GM15510 (cell line): Measurements from ENCODE around the gene MPP7.

Experiments
- POLR2A ChIP-seq: IDR thresholded peaks from 3 replicates; pipeline ENCODE4 v1.6.1; 2011; ENCODE audit warnings: borderline replicate concordance; ENCODE audit not compliant: insufficient read length; ENCODE audit errors: extremely low read depth

The MPP7 gene

DNA sequence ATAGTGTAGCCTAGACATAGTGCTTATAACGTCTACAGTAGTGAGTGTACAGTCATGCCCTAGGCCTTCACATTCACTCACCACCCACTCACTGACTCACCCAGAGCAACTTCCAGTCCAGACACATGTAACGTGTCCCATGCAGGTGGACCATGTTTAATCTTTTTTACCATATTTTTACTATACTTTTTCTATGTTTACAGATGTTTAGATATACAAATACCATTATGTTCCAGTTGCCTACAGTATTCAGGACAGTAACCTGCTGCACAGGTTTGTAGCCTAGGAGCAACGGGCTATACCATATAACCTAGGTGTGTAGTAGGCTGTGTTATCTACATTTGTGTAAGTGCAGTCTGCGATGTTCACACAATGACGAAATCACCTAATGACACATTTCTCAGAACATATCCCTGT is 11.0 kb downstream of the MPP7 start:
- TF ChIP-seq POLR2A = no peak

DNA sequence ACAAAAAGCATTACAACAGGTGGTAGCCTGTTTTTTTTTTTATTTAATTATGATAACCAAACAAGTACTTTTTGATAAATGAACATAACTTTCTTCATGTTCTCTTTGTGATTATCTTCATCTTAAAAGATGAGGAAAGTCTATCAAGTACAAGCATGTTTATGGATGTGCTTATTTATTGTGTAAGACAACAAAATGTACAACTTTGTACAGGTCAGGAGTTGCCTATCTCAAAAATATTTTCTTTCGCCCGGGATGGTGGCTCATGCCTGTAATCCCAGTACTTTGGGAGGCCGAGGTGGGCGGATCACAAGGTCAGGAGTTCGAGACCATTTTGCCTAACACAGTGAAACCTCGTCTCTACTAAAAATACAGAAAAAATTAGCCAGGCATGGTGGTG is 17.0 kb downstream of the MPP7 start:
- no peak for TF ChIP-seq POLR2A

DNA sequence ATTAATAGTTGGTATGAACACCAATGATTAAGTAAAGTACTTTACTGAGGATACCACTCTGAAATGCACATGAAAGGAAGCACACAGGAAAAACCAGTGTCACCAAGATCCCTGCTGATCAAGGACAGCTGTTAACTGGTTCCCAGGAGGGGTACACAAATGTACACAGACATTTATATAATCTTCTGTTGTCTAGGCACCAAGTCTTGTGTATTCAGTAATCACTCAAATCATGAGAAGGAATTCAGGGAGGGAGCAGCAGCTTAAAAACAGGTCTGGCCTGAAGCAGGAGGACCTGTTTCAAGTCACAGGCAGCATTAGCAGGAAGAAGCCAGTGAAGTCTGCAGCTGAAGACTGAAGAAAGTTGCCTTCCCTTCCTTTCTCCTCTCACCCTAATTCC is 18.7 kb downstream of the MPP7 start:
- TF ChIP-seq POLR2A = no peak

DNA sequence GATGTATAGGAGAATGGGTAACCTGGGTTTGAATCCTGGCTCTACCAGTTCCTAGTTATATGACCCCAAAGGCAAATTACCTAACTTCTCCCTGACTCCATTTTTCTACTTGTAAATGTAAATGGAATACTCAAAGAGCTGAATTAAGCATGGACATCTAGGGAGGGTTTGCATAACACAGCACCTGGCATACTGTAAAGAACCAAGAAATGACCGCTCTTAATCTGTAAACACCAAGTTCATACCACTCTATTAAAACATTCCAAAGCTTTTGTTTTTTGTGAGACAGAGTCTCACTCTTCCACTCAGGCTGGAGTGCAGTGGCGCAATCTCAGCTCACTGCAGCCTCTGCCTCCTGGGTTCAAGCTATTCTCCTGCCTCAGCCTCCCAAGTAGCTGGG is 19.6 kb downstream of the MPP7 start:
- no peak for TF ChIP-seq POLR2A

DNA sequence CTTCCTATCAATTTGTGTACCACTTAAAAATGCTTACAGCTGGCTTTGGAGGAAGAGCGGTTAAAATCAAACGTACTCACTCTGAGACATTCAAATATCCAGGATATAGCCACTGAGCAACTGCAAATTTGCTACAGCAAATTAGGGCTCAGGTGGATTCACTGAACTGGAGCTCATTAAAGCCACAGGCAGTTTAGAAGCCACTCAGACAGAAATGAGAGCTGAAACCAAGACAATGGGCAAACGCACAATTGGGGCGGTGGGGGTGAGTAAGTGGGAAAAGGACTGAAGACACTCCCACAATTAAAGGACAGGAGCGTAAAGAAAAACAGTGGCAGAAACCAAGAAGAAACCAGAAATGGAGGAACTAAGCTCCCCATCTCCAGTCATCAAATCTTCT is 20.5 kb downstream of the MPP7 start:
- no peak for TF ChIP-seq POLR2A

DNA sequence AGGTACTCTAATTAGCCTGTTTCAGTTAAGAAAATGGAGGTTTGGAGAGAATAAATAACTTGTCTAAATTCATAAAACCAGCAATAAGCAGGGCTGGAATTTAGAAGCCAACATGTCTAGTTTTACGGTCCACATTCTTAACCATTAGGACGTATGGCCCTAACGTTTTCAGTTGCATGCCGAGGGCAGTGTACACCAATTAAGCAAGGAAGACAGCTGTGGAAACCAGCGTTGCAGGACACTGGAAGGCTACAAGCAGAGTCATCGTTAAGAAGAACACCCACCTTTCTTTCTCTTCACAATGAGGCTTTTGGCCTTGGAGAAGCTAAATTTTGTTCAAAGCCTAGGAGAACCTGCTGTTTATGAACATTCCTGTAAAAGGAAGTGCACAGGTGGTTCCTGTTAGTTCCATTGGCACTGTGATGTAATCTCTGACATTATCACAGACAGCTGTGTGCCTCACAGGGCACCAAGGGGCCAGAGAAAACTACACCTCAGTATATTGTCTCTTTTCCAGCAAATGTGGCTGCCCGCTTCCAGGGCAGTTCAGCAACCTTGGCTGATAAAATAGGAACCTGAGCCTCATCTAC is 21.0 kb downstream of the MPP7 start:
- no peak for TF ChIP-seq POLR2A

DNA sequence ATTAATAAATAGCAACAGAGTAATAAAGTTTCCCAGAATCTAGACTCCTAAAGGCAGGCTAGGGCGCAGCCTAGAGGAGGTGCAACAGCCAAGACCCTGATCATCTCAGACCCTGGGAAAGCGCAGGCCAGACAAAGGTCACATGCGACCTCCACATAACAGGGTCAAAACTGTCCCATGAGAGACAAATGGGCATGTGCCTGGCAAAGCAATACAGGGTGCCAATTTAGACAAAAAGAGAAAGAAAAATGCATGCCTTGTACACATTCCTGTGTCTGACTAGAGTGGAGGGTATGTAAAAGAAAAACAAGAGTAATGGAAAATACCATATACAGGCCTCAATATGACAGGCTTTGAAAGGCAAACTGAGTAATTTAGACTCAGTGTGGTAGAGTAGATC is 22.2 kb downstream of the MPP7 start:
- TF ChIP-seq POLR2A = no peak

DNA sequence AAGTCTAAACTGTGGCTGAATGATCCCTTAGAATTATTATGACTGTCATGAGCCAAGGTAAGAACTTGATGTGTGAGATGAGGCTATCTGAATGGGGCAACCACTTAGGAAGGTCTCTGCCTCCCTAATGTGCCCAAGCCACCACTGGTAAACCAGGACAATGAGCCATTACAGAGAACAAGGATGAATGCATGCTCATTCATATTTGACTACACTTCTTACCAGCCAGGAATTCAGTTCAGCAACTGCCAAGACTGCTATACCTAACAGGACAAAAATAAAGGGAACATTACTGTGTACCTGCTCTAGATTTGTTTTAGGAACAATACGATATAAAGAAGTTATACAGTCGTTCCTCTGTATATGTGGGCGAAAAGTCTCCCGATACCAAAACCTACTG is 23.0 kb downstream of the MPP7 start:
- TF ChIP-seq POLR2A = no peak

DNA sequence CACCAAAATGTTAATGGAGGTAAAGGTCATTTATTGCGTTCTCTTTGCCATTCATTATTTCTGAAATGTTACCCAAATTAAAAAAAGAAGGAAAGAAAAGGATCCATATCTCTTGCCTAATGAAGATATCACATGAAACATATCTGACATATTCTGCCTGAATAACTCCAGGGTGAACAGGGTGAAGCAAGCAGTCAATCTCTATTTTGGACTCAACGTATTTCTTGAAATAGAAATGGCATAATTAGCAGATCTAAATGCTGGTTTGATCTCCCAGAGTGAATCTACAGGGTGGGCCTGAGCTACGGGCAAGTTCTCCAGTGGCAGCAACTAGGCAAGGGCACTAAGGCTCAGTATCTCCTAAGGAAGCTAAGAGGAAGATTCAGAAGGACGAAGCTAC is 24.0 kb downstream of the MPP7 start:
- TF ChIP-seq POLR2A = no peak

DNA sequence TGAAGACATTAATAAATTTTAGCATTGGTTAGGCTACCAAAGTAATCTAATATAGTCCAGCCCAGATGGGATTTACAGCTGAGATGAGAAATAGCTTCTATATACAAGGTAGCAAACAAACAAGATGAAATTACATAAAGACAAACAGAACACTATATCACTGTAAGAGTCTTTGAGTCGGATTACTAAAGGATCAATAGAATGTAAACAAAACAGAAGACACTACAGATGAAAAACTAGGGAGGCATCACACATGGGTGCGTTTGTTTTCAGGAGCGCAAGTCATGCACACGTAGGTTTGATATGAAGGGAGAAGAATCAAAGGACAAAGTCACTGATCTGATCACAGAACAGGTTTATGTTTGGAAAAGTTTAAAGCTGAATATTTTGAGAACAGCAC is 26.5 kb downstream of the MPP7 start:
- TF ChIP-seq POLR2A = no peak

DNA sequence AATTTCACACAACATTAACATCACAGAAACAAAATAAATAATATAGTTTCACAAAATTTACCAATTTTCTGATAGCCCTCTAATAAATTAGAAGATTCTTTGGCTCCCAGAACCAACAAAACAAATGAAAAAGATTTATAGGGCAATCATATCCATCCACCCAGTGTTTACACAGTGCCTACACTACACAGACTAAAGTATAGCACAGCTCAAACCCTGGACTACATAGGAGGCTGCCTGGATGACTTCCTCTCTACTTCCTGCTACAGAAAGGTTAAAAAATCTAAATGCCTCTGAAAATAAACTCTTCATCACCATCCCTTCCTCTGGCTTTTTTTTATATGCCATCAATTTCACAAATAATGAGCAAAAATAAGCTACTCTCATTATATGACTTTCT is 28.4 kb downstream of the MPP7 start:
- no peak for TF ChIP-seq POLR2A

DNA sequence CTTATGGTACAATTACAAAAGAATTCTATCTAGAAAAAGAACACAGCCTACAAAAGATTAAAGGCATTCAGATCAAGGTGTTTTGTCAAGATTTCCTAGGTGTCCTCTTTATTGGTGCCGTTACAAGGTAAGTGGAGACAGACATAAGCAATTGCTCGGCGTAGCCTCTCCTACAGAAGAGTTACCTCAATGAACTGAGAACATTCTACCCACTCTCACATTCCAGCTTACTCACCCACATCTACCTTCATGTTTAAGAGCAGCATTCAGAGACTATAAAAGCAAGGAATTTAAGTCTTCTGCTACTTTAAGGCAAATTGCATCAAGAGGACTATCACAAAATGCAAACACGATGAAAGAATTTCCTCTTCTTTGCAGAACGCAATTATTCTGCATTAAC is 29.5 kb downstream of the MPP7 start:
- TF ChIP-seq POLR2A = no peak

DNA sequence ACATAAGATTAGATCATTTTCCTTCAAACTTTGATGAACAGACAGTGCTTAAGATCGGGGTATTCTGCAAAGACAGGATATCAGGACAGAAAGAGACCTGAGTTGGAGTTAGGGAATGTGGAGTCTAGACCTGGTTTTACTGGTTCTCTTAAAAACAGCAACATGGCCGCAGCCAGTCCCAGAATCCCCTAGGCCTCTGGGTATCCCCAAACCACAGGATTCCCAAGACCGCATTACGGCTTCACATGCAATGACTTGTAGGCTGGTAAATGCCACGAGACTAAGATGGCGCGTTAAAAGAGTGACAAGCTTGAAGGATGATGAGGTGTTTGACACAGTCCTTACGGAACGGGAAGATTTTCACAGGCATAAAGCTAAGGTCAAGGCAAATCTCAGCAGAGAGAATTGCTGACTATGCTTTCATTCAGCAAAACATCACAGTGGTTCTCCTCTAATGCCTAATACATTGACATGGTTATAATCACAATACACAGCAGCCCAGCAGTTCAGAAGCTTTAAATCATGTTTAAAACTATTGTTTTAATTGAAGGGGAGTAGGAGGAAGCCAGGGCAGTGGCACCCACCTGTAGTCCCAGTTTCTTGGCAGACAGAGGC is 32.9 kb downstream of the MPP7 start:
- no peak for TF ChIP-seq POLR2A

DNA sequence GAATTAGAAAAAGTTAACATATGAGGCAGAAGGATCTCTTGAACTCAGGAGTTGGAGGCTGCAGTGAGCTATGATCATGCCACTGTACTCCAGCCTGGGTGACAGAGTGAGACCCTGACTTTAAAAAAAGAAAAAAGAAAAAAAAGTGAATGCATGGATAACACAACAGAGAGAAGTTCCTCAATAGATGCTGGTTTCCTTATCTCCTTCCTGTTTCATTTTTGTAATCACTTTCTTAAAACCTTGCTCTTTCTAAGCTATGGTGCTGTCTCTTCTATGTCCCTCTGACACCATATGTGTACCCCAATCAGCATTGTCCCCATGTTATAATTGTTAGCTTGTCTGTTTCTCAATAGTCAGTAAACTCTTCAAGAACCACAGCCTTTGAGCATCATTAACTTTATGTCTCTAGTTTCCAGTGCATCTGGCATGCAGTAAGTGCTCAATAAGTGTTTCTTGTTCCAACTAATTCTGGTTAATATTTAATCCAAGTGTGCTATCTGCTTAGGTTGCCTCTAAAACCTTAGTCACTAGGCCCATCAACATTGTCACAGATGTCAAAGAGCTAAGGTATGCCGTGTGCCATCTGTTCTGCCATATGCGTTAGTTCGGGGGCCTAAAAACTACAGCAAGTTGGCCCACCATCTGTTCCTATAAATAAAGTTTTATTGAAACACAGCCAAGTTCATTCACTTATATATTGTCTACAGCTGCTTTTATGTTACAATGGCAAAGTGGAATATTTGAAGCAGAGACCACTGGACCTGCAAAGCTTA is 36.2 kb downstream of the MPP7 start:
- no peak for TF ChIP-seq POLR2A

DNA sequence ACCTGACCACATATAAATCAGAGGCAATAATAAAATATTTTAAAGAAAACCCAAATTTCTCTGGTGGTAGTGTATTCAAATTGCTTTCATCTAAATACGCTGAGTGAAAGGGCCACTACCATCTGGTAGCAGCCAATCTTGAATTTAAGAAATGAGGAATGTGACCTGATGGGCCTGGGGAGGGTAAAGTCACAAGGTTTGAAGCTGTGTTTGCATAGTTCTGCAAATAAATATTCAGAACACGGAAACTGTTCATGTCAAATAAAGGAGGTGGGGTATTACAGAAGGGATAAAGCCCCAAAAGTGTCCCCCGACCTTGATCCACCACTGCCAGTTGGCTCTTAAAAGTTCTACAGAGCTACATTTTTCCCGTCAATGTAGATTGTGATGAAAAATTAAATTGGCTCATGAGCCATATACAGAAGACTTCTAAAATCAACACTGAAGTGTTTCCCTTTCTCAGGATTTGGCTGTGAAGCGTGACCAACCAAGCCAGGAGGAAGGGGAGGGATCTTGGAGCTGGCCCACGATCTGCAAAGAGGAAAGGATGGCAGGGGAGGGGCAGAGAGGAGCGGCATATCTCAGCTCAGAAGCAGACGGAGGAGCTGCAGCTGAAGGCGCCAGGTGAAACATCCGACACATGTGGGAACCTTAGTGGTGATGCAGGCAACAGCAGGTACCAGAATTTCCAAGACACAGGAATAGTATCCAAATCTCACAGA is 39.6 kb downstream of the MPP7 start:
- TF ChIP-seq POLR2A = no peak

DNA sequence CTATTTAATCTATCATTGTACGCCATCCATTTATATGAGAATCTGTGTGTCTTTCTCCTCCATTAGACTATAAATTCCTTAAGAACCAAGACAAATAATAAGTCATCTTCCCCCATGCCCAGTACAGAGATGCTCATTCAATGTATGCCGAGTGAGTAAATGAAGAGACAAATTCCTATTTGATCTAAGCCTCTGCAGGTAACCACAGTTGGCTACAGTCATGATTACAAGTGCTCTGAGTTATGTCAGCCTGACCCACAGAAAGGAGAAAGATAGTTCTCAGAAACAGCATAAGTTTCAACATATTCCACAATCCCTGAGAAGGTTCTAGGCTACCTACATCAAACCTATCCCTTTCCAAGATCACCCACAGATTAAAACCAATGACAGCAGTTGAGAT is 46.1 kb downstream of the MPP7 start:
- TF ChIP-seq POLR2A = no peak

DNA sequence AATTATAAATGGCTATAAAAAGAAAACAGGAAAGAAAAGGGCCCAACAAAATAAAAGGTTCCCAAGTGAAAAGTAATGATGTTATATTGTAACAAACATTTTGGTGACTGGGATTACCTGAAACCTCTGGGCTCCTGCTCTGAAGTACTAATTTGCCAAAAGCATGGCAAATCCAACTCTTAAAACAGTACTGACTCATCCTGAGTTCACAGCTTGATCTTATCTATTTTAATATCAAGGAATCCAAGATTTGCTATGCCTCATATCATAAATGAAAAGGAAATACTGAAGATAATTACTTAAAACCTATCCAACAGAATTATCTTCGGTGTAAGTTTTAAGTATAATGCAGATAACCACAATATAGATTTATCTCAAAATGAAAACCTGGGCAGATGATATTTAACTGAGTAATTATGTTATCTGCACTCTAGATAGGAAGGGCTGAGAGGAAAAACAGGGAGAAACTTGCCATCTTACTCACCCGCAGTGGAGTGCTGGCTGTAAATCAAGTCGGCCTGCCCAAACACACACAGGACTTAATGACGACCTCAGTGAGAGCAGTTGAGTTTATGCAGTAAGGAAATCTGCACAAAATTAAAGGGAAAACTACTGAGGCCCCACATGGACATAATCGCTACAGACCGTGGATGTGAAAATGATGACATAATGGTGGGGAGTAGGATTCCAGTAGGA is 48.4 kb downstream of the MPP7 start:
- no peak for TF ChIP-seq POLR2A
